GM10248 (cell line): ENCODE measurements around the gene SNX6.
"Not testable (repeated sequence)": the region's sequence is repeated elsewhere in the genome, so short reads cannot be mapped to it uniquely, and the experiment has no call there.

ENCODE experiments used
- CTCF ChIA-PET: fragments of 300-600 bp; sonication (Branson Sonifier 250); formaldehyde crosslinking; extraction: SDS; loops from one replicate; lab custom pipeline; 2021; ENCODE audit warnings: antibody characterized with exemption; lab: Yijun Ruan, JAX
- POLR2A ChIA-PET: fragments of 350-650 bp; sonication (Branson Sonifier 250); formaldehyde crosslinking; extraction: SDS; loops from one replicate; lab custom pipeline; 2020; ENCODE audit warnings: antibody characterized with exemption; lab: Yijun Ruan, JAX
- DNase-seq: peaks from one replicate; pipeline ENCODE4 v3.0.0; 2012; ENCODE audit errors: extremely low spot score
- CTCF ChIP-seq: IDR thresholded peaks from 2 replicates; pipeline ENCODE4 v1.5.1; 2012; ENCODE audit warnings: mild to moderate bottlenecking, low read depth; ENCODE audit errors: extremely low read depth, missing control alignments, control extremely low read depth

The SNX6 gene

GRCh38 chr14:34650786-34651584 lies 21.0 kb upstream of the SNX6 start:
- POLR2A ChIA-PET, result no interaction called here
- no peak for DNase-seq
- CTCF ChIA-PET, result interaction anchor here (1.1 kb wide), 1 partner anchor 22 kb away, joined by 5 read pairs; no protein-coding TSS in a partner anchor

GRCh38 chr14:34650006-34650405 lies 20.1 kb upstream of the SNX6 start:
- CTCF ChIA-PET, POLR2A ChIA-PET, DNase-seq: not testable (repeated sequence)

More at GRCh38 chr14:34650786-34651584, 21.0 kb upstream of the SNX6 start:
- no peak for TF ChIP-seq CTCF

GRCh38 chr14:34649344-34649743 lies 19.4 kb upstream of the SNX6 start:
- no peak for DNase-seq
- CTCF ChIA-PET, result no interaction called here
- POLR2A ChIA-PET, result no interaction called here
- no peak for TF ChIP-seq CTCF

- ChIA-PET POLR2A (no interaction called here), CTCF (interaction anchor here (0.7 to 1.5 kb wide), 2 partner anchors 15 to 41 kb away, joined by 3 read pairs; no protein-coding TSS in a partner anchor)
- no peak for TF ChIP-seq CTCF
- no peak for DNase-seq
These were observed 16.8 kb upstream of the SNX6 start for GRCh38 chr14:34646570-34647255.

GRCh38 chr14:34643361-34643760 lies 13.4 kb upstream of the SNX6 start:
- POLR2A ChIA-PET, result no interaction called here
- no peak for DNase-seq
- CTCF ChIA-PET, result interaction anchor here (1.1 kb wide), 2 partner anchors 30 to 69 kb away, joined by 3 to 4 read pairs; no protein-coding TSS in a partner anchor
- TF ChIP-seq CTCF, result no peak

- TF ChIP-seq CTCF, result no peak
- ChIA-PET POLR2A (no interaction called here), CTCF (interaction anchor here (1.1 kb wide), 1 partner anchor 30 kb away, joined by 4 read pairs; no protein-coding TSS in a partner anchor)
- no peak for DNase-seq
These were observed 12.6 kb upstream of the SNX6 start for GRCh38 chr14:34642595-34642994.
